ENCODE measurements around the gene ITGA6. TPM values are rescaled to one million over a fixed set of nuclear protein-coding genes. Genes with fewer than 3 reads are reported as not detected.

The ITGA6 gene
- total and polyA plus RNA-seq, 2 experiments from 2014 or later = 32.9 to 124 TPM

- Histone ChIP-seq H2AFZ (no peak overlapping the region), H3K27me3 (ENCODE audit: insufficient read depth) (0 out of 2 replicates have a peak, but pooled peaks cover 3% of the 10 kb centered on the region), H3K4me1 (ENCODE audit: insufficient read depth) (peaks cover 58% of the 10 kb centered on the region), H3K36me3 (ENCODE audit: insufficient read depth) (no peaks in the 10 kb centered on the region), H4K20me1 (replicated peaks; ENCODE audit: insufficient read depth) (no peaks in the 10 kb centered on the region), H3K4me3 (peak overlapping the region; percentile 82), H3K27ac (ENCODE audit: low read depth) (no peak overlapping the region), H3F3A (replicated peaks; ENCODE audit: low read depth) (peaks cover 3% of the 10 kb centered on the region; the same call in 1 of the 2 replicates), H3K9me2 (ENCODE audit: insufficient read depth) (no peaks in the 10 kb centered on the region), H3K4me2 (peak overlapping the region; percentile 92), H3K79me2 (replicated peaks; ENCODE audit: insufficient read depth) (peaks cover 27% of the 10 kb centered on the region)
- no peak for DNase-seq (ENCODE audit: low spot score)
- peak overlapping the region; percentile 89 for H3K4me3 Mint-ChIP-seq
- H3K4me1 Mint-ChIP-seq = peaks cover 55% of the 10 kb centered on the region
- peaks cover 5% of the 10 kb centered on the region; the same call in 1 of the 3 replicates for H3K36me3 Mint-ChIP-seq (ENCODE audit: low read depth)
- H3K27me3 Mint-ChIP-seq (ENCODE audit: insufficient read depth, low read depth, poor library complexity) = peaks cover 3% of the 10 kb centered on the region
- peaks cover 3% of the 10 kb centered on the region; the same call in 1 of the 3 replicates for H3K9me3 Mint-ChIP-seq
- TF ChIP-seq STAT1 (IDR thresholded peaks at IDR 0.05; ENCODE audit: unreplicated experiment) (no peak), ZNF331 (CRISPR knock-in tag; IDR thresholded peaks at IDR 0.05; ENCODE audit: low read depth) (no peak), ETS1 (IDR thresholded peaks at IDR 0.05) (no peak), JUNB (IDR thresholded peaks at IDR 0.05; ENCODE audit: unreplicated experiment) (no peak), CREB1 (CRISPR knock-in tag; IDR thresholded peaks at IDR 0.05; ENCODE audit: low read depth) (no peak), EZH2 (IDR thresholded peaks at IDR 0.05; ENCODE audit: low read depth, unreplicated experiment) (no peak), NANOG (IDR thresholded peaks at IDR 0.05; ENCODE audit: borderline replicate concordance) (no peak), ZNF114 (CRISPR knock-in tag; IDR thresholded peaks at IDR 0.05) (no peak), CTCF (conservative IDR thresholded peaks at IDR 0.05; ENCODE audit: low read depth in 2 of 2) (no peak), POLR2AphosphoS5 (IDR thresholded peaks at IDR 0.05; ENCODE audit: low read depth) (no peak), EZH2phosphoT487 (IDR thresholded peaks at IDR 0.05; ENCODE audit: unreplicated experiment) (no peak), ZNF462 (CRISPR knock-in tag; IDR thresholded peaks at IDR 0.05) (no peak), REST (IDR thresholded peaks at IDR 0.05; ENCODE audit: unreplicated experiment) (no peak)
- no peak overlapping the region for H3K27ac Mint-ChIP-seq
- ATAC-seq = no peak
Measured at GRCh38 chr2:172554352-172555271, 127.2 kb downstream of the ITGA6 start.

Measured in GM23338 (cell line).